Measurements from ENCODE around the gene STX4. TPM values are rescaled to one million over a fixed set of nuclear protein-coding genes. Genes with fewer than 3 reads are reported as not detected.

STX4 gene
- total RNA-seq, 1 experiment from 2014 or later: 32.3 TPM

GRCh38 chr16:31029272-31029671, 4.1 kb upstream of the STX4 start:
- H3K27ac Mint-ChIP-seq: no peak overlapping the region; a peak in 1 of 7 replicates
- H4K20me1 ChIP-seq (ENCODE audit: control insufficient read depth, insufficient read depth, insufficient read length): peaks cover 5% of the 10 kb centered on the region

More at GRCh38 chr16:31029272-31029671, 4.1 kb upstream of the STX4 start:
- Mint-ChIP-seq H3K36me3 (ENCODE audit: insufficient read depth in 1 of 3, low read depth in 3 of 3) (no peaks in the 10 kb centered on the region), H3K27me3 (ENCODE audit: low read depth) (no peaks in the 10 kb centered on the region; the same call in 1 of the 2 replicates), H3K9me3 (no peaks in the 10 kb centered on the region), H3K4me3 (no peak overlapping the region), H3K4me1 (peaks cover 7 to 21% of the 10 kb centered on the region in 2 experiments)
- Histone ChIP-seq H3K23me2 (ENCODE audit: insufficient read length, low read depth, low read length, poor library complexity, severe bottlenecking) (peaks cover 15% of the 10 kb centered on the region), H4K91ac (ENCODE audit: insufficient read length, low read depth, low read length) (no peak overlapping the region), H3K9me3 (ENCODE audit: control insufficient read depth, low read depth, low read length) (no peaks in the 10 kb centered on the region), H3K27ac (ENCODE audit: insufficient read length, low read depth, low read length) (no peak overlapping the region), H3K27me3 (ENCODE audit: insufficient read depth, low read length) (no peaks in the 10 kb centered on the region), H2AFZ (ENCODE audit: low read length) (no peak overlapping the region), H3K79me2 (ENCODE audit: insufficient read depth, low read length) (no peaks in the 10 kb centered on the region), H2BK20ac (ENCODE audit: low read depth, low read length, poor library complexity, severe bottlenecking) (no peak overlapping the region), H2BK120ac (ENCODE audit: low read depth, low read length, poor library complexity, severe bottlenecking) (no peak overlapping the region), H4K8ac (replicated peaks; ENCODE audit: insufficient read length, low read depth, low read length) (no peak overlapping the region), H2AK5ac (ENCODE audit: insufficient read length, low read length) (no peak overlapping the region), H2BK5ac (ENCODE audit: insufficient read length, low read length) (no peak overlapping the region), H3K4ac (ENCODE audit: low read depth, low read length) (no peak overlapping the region), H2BK15ac (ENCODE audit: low read depth, low read length) (no peak overlapping the region), H2BK12ac (ENCODE audit: insufficient read length, low read depth, low read length) (no peak overlapping the region), H3K9ac (ENCODE audit: extremely low read depth, insufficient read length, low read length) (no peak overlapping the region), H3K23ac (ENCODE audit: insufficient read length, low read depth, low read length) (no peak overlapping the region), H3K14ac (ENCODE audit: insufficient read depth, low read length) (no peak overlapping the region), H4K5ac (ENCODE audit: insufficient read length, low read depth, low read length) (no peak overlapping the region), H3K4me1 (ENCODE audit: insufficient read depth, low read length) (no peaks in the 10 kb centered on the region), H3K18ac (ENCODE audit: insufficient read length, low read depth, low read length) (no peak overlapping the region), H3T11ph (ENCODE audit: low read length) (no peak overlapping the region), H3K79me1 (ENCODE audit: insufficient read depth, low read depth, low read length, poor library complexity, severe bottlenecking) (no peaks in the 10 kb centered on the region), H3K4me2 (ENCODE audit: insufficient read depth, insufficient read length, low read length) (no peak overlapping the region), H3K56ac (ENCODE audit: insufficient read length, low read depth, low read length) (no peak overlapping the region)
- no CpG with 5 or more reads among the region's 5 CpGs for WGBS (ENCODE audit: extremely low coverage, insufficient read length, low lambda C conversion rate)
- TF ChIP-seq, protein P1, sequence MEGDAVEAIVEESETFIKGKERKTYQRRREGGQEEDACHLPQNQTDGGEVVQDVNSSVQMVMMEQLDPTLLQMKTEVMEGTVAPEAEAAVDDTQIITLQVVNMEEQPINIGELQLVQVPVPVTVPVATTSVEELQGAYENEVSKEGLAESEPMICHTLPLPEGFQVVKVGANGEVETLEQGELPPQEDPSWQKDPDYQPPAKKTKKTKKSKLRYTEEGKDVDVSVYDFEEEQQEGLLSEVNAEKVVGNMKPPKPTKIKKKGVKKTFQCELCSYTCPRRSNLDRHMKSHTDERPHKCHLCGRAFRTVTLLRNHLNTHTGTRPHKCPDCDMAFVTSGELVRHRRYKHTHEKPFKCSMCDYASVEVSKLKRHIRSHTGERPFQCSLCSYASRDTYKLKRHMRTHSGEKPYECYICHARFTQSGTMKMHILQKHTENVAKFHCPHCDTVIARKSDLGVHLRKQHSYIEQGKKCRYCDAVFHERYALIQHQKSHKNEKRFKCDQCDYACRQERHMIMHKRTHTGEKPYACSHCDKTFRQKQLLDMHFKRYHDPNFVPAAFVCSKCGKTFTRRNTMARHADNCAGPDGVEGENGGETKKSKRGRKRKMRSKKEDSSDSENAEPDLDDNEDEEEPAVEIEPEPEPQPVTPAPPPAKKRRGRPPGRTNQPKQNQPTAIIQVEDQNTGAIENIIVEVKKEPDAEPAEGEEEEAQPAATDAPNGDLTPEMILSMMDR (conservative IDR thresholded peaks at IDR 0.05): no peak
- DNase-seq: no peak
